Vagina (tissue), 2 donors: ENCODE data around the gene ZG16.

Source experiments
- POLR2A ChIP-seq, 2 donors: fragments of 450-650 bp; IDR thresholded peaks; one replicate each; pipeline ENCODE4 v1.6.1; 2017; ENCODE audit warnings: antibody characterized with exemption in 2 of 2, mild to moderate bottlenecking in 2 of 2, moderate library complexity in 2 of 2
- POLR2AphosphoS5 ChIP-seq, 2 donors: sonication (generic); formaldehyde crosslinking; IDR thresholded peaks; one replicate each; pipeline ENCODE4 v1.9.0; 2017; ENCODE audit warnings: antibody characterized with exemption in 2 of 2, mild to moderate bottlenecking in 2 of 2, low read depth in 1 of 2; ENCODE audit not compliant: insufficient read depth in 1 of 2
- TF ChIP-seq, protein P1 (sequence below), 3 experiments: fragments of 450-650 bp in 2 of 3; fragments of 200-600 bp in 1 of 3; sonication (generic) in 1 of 3; IDR thresholded peaks; one replicate each; pipeline ENCODE4 v1.5.1; 2017 to 2019; ENCODE audit warnings: antibody characterized with exemption in 3 of 3, mild to moderate bottlenecking in 2 of 3, moderate library complexity in 2 of 3

DNA sequence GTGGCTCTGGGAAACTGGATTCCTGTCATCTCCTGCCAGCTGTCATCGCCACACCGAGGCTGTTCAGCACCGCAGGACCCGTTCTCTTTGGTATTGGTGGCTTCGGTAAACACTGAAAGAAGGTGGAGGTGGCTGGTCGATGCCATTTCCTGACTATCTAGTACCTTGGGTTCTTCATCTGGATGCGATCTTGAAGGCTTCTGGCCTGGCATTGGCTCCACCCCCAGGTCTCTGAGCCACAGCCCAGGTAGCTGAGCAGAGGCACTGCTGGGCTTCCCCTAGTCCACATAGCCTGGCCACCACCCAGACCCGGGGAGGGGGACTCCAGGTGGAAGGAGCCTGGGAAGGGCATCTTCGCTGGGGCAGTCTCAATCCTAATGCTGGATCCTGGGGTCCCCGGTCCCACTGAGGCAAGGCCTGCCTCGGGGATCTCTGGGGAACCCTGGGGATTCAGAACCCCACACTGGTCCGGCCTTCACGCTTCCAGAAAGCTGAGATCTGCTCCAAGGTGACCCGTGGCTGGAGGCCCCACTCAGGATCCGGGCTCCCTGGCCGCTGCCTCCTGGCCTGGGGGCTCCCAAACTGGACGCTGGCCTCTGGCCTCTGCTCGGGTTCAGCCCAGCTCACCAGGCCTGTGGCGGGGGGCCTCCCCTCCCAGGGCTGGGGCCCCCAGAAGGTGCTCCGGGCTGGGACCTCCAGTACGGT lies 34.1 kb upstream of the ZG16 start:
- TF ChIP-seq, protein P1, sequence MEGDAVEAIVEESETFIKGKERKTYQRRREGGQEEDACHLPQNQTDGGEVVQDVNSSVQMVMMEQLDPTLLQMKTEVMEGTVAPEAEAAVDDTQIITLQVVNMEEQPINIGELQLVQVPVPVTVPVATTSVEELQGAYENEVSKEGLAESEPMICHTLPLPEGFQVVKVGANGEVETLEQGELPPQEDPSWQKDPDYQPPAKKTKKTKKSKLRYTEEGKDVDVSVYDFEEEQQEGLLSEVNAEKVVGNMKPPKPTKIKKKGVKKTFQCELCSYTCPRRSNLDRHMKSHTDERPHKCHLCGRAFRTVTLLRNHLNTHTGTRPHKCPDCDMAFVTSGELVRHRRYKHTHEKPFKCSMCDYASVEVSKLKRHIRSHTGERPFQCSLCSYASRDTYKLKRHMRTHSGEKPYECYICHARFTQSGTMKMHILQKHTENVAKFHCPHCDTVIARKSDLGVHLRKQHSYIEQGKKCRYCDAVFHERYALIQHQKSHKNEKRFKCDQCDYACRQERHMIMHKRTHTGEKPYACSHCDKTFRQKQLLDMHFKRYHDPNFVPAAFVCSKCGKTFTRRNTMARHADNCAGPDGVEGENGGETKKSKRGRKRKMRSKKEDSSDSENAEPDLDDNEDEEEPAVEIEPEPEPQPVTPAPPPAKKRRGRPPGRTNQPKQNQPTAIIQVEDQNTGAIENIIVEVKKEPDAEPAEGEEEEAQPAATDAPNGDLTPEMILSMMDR (IDR thresholded peaks at IDR 0.05), result no peak
- TF ChIP-seq POLR2A (IDR thresholded peaks at IDR 0.05) (no peak), POLR2AphosphoS5 (IDR thresholded peaks at IDR 0.05; ENCODE audit: insufficient read depth in 1 of 2, low read depth in 1 of 2) (no peak)
